KMS-11 (cell line): ENCODE measurements around the gene PKD1L1.
"Not testable (repeated sequence)": the region's sequence is repeated elsewhere in the genome, so short reads cannot be mapped to it uniquely, and the experiment has no call there.

Experiments
- H2AFZ ChIP-seq: fragments of 200-600 bp; sonication (generic); 2 replicates; pipeline ENCODE4 v1.6.1; 2016; ENCODE audit warnings: antibody characterized with exemption, mixed run types, low read depth
- H3K27ac ChIP-seq: fragments of 200-600 bp; sonication (generic); 2 replicates; pipeline ENCODE4 v1.6.1; 2016; ENCODE audit warnings: mild to moderate bottlenecking, mixed run types
- H3K27me3 ChIP-seq: fragments of 200-600 bp; sonication (generic); 2 replicates; pipeline ENCODE4 v1.6.1; 2017; ENCODE audit warnings: mild to moderate bottlenecking, low read depth, mixed run types, moderate library complexity; ENCODE audit not compliant: insufficient read depth
- H3K36me3 ChIP-seq: fragments of 200-600 bp; sonication (generic); 2 replicates; pipeline ENCODE4 v1.6.1; 2017; ENCODE audit warnings: mild to moderate bottlenecking, mixed run types; ENCODE audit not compliant: insufficient read depth
- H3K4me1 ChIP-seq: fragments of 200-600 bp; sonication (generic); 2 replicates; pipeline ENCODE4 v1.6.1; 2016; ENCODE audit warnings: mild to moderate bottlenecking, low read depth, mixed run types; ENCODE audit not compliant: poor library complexity, severe bottlenecking
- H3K4me2 ChIP-seq: fragments of 200-600 bp; sonication (generic); 2 replicates; pipeline ENCODE4 v1.7.0; 2016; ENCODE audit warnings: mild to moderate bottlenecking, mixed run types
- H3K4me3 ChIP-seq: fragments of 200-600 bp; sonication (generic); IDR thresholded peaks from 2 replicates; pipeline ENCODE4 v1.6.1; 2017; ENCODE audit warnings: low read depth, low read length, mixed read lengths; ENCODE audit not compliant: insufficient read depth
- H3K79me2 ChIP-seq: fragments of 200-600 bp; sonication (generic); 2 replicates; pipeline ENCODE4 v1.6.1; 2016; ENCODE audit warnings: low read depth, mixed run types; ENCODE audit not compliant: insufficient read depth
- H3K9ac ChIP-seq: fragments of 200-600 bp; sonication (generic); 2 replicates; pipeline ENCODE4 v1.6.1; 2016; ENCODE audit warnings: mild to moderate bottlenecking, mixed run types
- H4K20me1 ChIP-seq: fragments of 200-600 bp; sonication (generic); 2 replicates; pipeline ENCODE4 v1.6.1; 2016; ENCODE audit warnings: mild to moderate bottlenecking, mixed run types; ENCODE audit not compliant: insufficient read depth
- CTCF ChIP-seq: fragments of 200-600 bp; sonication (generic); conservative IDR thresholded peaks from 2 replicates; pipeline ENCODE4 v1.6.1; 2017; ENCODE audit warnings: low read depth, mild to moderate bottlenecking, antibody characterized with exemption, low read length, moderate library complexity, mixed read lengths

PKD1L1 gene

GRCh38 chr7:47932016-47932415, 16.2 kb downstream of the PKD1L1 start:
- Histone ChIP-seq H3K36me3 (no peaks in the 10 kb centered on the region), H3K27me3 (no peaks in the 10 kb centered on the region), H3K27ac (no peak overlapping the region), H3K9ac (no peak overlapping the region), H3K4me1 (no peaks in the 10 kb centered on the region), H3K79me2 (no peaks in the 10 kb centered on the region), H4K20me1 (no peaks in the 10 kb centered on the region), H3K4me3 (no peak overlapping the region), H3K4me2 (no peak overlapping the region), H2AFZ (no peak overlapping the region)
- TF ChIP-seq CTCF, result no peak

GRCh38 chr7:47931005-47932004, 17.0 kb downstream of the PKD1L1 start:
- Histone ChIP-seq H4K20me1 (no peaks in the 10 kb centered on the region), H2AFZ (no peak overlapping the region), H3K4me1 (no peaks in the 10 kb centered on the region), H3K36me3 (no peaks in the 10 kb centered on the region), H3K79me2 (no peaks in the 10 kb centered on the region), H3K27ac (no peak overlapping the region), H3K4me3 (no peak overlapping the region), H3K27me3 (no peaks in the 10 kb centered on the region), H3K4me2 (no peak overlapping the region), H3K9ac (no peak overlapping the region)
- TF ChIP-seq CTCF, result no peak

- H3K4me3 ChIP-seq, result no peak overlapping the region
- H4K20me1 ChIP-seq, result no peaks in the 10 kb centered on the region
- no peaks in the 10 kb centered on the region for H3K36me3 ChIP-seq
- H3K27ac ChIP-seq, result no peak overlapping the region
- H3K79me2 ChIP-seq, result no peaks in the 10 kb centered on the region
- TF ChIP-seq CTCF, result no peak
- H3K9ac ChIP-seq, result no peak overlapping the region
- H2AFZ ChIP-seq, result no peak overlapping the region
- H3K4me1 ChIP-seq, result no peaks in the 10 kb centered on the region
- H3K27me3 ChIP-seq, result no peaks in the 10 kb centered on the region
- no peak overlapping the region for H3K4me2 ChIP-seq
Observed at GRCh38 chr7:47924266-47924665, 24.0 kb downstream of the PKD1L1 start.

- not testable (repeated sequence) for H3K4me2 ChIP-seq, H3K4me3 ChIP-seq, H4K20me1 ChIP-seq, H3K4me1 ChIP-seq, H3K27ac ChIP-seq, H3K27me3 ChIP-seq, H3K36me3 ChIP-seq, H3K79me2 ChIP-seq, H2AFZ ChIP-seq, H3K9ac ChIP-seq
Observed at GRCh38 chr7:47923081-47923875, 25.0 kb downstream of the PKD1L1 start.

GRCh38 chr7:47916514-47916913, 31.8 kb downstream of the PKD1L1 start:
- not testable (repeated sequence) for H3K4me2 ChIP-seq, H3K4me1 ChIP-seq, H3K79me2 ChIP-seq, H3K27me3 ChIP-seq, H2AFZ ChIP-seq, H3K36me3 ChIP-seq, H3K4me3 ChIP-seq, H4K20me1 ChIP-seq, H3K9ac ChIP-seq, H3K27ac ChIP-seq
